Activated gamma-delta T cell treated with Interleukin-2 at 50 U/mL for 16 hours (primary cell): Measurements from ENCODE around the gene COL4A2.

ENCODE experiments used
- DNase-seq: peaks from one replicate; pipeline ENCODE4 v3.0.0-alpha.2; 2020

The COL4A2 gene

GRCh38 chr13:110503037-110503901 lies 196.2 kb downstream of the COL4A2 start:
- no peak for DNase-seq

DNA sequence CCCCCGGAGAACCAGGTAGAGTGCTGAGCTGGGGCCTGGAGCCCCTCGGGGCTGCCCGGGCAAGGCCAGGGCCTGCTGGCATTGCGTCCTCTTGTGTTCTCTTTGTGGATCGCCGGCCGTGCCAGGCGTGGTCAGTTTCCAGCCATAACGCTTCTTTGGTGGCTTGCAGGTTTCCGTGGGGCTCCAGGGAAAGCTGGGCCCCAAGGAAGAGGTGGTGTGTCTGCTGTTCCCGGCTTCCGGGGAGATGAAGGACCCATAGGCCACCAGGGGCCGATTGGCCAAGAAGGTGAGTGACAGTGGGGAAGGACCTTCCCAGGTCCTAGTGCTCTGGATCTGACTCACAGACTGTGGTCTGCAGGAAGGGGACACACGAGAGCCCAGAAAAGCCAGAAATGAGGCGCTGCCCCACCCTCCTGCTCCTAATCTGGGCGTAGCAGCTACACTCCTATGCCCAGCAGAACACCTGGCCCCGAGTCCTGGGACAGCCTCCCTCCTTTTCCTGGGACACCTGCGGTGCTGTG lies 197.0 kb downstream of the COL4A2 start:
- no peak for DNase-seq

DNA sequence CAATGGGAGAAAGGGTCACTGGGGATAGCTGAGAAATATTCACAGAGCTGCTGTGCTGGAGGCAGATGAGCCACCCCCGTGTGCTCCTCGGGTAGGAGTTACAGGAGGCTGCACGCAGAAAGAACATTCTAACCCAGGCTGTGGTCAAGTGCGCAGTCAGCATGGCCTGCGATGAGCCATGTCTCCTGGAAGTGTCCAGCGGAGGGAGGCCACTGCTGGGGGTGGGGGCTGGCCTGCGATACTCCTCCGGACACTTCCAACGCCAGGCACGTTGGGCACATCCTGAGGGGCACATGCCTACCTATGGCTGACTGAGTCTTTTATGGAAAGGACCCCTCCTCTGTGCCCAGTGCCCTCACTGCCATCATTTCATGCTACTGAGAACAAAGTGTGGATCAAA lies 198.5 kb downstream of the COL4A2 start:
- DNase-seq: no peak

DNA sequence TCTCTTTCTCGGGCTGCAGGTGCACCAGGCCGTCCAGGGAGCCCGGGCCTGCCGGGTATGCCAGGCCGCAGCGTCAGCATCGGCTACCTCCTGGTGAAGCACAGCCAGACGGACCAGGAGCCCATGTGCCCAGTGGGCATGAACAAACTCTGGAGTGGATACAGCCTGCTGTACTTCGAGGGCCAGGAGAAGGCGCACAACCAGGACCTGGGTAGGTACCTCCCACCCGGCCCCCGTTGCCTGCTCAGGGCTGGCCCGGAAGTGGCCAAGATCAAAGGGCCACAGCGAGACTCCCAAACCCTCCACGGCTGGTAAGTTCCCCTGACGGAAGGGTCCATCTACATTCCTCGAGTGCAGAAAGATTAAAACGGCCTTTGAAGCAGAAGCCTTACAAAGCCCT lies 199.3 kb downstream of the COL4A2 start:
- no peak for DNase-seq

DNA sequence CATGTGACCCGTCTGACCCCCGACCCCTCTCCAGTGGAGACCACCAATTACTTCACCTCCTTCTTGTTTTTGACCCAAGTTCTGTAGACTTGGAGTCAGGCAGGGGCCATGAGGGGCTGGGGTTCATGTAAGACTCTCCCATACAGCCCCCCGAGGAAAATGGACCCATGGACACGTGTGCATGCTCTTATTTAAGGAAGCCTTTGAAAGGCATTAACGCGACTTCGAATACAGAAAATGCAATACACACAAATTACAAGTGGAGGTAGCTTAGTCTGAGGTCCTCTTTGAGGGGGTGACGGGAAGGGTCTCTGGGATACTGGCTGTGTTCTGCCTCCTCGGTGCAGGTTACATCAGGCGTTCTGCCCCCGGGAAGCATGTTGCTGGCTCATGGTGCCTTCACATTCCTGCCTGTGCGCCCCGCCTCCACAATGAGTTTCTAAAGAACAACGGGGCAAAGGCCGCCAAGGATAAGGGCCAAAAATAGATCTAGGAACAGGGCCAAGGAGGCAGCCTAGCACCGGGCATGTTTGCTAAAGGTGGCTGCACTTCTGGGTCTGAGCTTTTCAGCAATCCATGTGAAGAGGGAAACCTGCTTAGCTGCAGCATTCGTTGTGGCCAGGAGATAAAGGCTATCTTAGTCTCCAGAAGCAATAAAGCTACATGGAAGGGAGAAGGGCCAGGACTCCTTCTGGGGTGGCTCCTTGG lies 199.9 kb downstream of the COL4A2 start:
- DNase-seq: no peak

GRCh38 chr13:110507678-110508381 lies 200.7 kb downstream of the COL4A2 start:
- no peak for DNase-seq

- DNase-seq: no peak
These were observed 202.4 kb downstream of the COL4A2 start for GRCh38 chr13:110509478-110509926.

DNA sequence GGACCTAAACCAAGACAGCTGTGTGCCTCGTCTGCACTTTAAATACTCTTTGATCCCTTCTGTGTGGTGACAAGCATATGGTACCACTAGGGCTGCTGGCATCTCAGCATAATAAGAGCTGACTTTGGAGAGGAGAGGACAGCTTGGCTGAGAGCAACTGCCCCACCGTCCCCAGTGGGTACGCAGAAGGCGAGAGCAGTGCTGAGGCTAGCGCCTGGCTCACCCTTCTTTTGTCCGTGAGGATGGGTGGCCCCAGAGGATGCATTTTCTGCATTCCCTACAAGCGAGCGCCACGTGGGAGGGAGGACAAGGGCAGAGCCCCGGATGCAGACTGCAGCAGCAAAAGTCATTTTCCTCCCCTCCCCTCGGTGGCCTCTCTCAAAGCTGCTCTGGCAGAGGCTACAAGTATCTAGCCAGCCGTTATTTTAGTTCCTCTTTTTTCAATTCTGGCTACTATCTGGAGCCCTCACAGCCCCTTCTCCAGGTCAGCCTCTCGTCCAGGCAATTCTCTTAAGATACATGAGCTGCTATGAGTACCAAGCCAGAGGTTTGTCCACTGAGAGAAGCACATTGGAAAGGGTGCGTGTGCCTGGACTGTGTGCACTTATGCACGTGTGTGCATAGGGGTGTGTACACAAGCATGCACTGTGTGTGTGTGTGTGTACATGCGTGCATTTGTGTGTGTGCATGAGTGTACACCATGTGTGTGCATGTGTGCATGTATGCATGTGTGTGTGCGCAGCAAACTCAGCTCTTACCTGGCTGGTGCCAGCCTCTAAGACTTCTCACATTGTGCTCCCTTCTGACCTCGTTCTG lies 203.1 kb downstream of the COL4A2 start:
- no peak for DNase-seq

DNA sequence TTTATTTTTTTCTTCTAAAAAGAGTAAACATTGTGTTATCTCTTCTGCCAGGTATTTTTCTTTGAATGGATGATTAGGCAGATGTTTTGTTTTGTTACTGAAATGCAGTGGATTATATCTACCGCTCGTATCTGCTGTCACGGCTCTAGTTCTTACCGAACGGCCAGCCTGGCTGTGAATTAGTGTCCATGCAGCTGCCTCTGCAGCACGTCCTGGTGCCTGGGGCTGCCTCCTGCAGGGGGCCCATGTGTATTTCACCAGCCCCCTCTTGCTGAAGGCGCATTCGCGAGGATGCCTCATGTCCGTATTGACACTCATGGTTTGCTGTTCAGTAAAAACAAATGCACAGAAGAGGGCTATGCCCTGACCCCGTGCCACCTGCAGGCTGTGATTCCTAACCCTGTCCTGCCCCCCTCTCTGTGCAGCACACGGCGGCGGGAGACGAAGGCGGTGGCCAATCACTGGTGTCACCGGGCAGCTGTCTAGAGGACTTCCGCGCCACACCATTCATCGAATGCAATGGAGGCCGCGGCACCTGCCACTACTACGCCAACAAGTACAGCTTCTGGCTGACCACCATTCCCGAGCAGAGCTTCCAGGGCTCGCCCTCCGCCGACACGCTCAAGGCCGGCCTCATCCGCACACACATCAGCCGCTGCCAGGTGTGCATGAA lies 204.6 kb downstream of the COL4A2 start:
- no peak for DNase-seq

DNA sequence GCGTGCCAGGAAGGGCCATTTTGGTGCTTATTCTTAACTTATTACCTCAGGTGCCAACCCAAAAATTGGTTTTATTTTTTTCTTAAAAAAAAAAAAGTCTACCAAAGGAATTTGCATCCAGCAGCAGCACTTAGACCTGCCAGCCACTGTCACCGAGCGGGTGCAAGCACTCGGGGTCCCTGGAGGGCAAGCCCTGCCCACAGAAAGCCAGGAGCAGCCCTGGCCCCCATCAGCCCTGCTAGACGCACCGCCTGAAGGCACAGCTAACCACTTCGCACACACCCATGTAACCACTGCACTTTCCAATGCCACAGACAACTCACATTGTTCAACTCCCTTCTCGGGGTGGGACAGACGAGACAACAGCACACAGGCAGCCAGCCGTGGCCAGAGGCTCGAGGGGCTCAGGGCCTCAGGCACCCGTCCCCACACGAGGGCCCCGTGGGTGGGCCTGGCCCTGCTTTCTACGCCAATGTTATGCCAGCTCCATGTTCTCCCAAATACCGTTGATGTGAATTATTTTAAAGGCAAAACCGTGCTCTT lies 205.2 kb downstream of the COL4A2 start:
- no peak for DNase-seq

DNA sequence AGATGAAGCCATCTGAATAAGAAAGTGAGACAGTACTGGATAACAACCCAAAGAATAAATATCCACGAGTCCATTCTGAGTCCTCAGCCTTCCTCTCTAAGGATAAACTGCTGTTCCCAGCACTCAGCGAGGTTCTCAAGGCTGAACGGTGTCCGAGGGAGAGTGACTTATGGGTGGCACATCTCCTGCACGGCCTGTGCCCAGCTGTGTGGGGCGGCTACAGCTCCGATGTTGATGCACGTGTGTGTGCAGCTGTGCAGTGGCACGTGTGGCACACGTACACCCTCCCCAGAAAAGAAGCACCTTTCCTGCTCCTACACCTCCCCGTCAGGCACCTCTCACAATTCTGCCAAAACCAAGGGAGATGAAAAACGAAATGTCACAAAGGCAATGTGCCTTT lies 209.4 kb downstream of the COL4A2 start:
- no peak for DNase-seq

DNA sequence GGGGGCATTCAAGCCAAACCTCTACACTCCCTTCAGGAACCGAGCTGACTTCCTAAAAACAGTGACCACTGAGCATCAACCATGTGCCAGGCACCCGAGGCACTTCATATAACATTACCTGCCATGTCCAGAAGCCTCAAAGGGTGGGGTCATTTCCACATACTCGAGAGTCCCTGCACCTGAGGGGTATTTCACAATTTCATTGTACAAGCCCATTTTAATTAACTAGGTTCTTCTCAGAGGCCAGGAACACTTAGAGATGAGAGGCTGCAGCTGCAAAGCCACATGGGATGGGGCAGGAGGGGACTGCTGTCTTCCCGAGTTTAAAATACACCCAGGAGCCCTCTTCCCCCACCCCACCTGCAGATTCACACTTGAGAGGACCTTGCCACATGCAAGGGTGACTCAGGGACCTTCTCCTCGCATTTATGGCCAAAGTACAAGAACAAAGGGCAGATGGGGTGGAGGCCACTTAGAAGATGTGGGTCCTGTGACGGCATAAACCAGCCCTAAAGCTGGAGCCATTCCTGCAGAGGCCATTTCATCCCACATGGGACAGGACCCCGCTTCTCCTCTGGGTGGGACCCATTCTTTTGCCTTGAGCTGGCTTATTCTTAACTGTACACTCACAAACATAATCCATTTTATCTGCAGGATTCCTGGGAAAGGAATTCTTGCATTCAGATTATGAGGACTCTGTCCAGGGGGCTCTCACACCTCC lies 210.6 kb downstream of the COL4A2 start:
- DNase-seq: no peak

GRCh38 chr13:110518226-110518525 lies 211.1 kb downstream of the COL4A2 start:
- no peak for DNase-seq

DNA sequence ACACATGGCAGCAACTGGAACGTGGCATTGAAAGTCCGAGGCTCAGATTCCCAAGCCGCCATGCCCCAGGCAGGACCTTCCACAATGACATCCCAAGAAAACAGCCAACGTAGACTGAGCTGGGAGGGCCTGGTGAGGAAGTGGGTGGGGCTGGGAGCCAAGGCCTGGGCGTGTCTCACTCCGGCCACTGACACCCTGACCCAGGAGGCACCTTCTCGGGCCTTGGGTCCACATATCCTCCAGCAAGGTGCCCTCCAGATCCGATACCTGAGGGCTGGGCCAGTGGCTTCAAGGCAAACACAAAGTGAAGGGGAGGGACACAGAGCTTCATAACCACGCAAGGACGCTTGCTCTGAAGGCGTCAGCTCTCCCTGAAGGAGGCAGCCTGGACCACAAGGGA lies 211.5 kb downstream of the COL4A2 start:
- DNase-seq: no peak

DNA sequence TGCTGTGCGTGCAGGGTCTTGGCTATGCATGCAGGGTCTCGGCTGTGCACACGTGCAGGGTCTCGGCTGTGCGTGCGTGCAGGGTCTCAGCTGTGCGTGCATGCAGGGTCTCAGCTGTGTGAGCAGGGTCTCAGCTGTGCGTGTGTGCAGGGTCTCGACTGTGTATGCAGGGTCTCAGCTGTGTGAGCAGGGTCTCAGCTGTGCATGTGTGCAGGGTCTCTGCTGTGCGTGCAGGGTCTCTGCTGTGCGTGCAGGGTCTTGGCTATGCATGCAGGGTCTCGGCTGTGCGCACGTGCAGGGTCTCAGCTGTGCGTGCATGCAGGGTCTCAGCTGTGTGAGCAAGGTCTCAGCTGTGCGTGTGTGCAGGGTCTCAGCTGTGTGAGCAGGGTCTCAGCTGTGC lies 212.0 kb downstream of the COL4A2 start:
- DNase-seq: no peak

DNA sequence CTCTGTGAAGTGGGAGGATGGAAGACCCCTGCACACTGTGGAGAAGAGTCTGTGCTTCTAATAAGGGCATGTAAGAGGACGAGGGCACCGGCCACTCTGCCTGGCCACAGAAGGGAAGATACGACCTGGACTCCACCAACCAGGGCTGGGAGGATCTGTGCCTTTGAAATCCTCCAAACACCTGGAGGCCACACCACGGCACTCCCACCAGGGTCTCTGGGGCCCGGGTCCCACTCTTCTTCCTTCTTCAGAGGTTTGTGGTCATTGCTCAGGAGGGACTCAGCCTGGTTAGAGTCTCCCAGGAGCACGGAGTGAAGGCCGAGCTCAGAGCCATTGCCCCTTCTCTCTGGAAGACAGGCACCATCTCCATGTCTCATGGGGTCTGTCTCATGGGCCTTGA lies 212.4 kb downstream of the COL4A2 start:
- no peak for DNase-seq

DNA sequence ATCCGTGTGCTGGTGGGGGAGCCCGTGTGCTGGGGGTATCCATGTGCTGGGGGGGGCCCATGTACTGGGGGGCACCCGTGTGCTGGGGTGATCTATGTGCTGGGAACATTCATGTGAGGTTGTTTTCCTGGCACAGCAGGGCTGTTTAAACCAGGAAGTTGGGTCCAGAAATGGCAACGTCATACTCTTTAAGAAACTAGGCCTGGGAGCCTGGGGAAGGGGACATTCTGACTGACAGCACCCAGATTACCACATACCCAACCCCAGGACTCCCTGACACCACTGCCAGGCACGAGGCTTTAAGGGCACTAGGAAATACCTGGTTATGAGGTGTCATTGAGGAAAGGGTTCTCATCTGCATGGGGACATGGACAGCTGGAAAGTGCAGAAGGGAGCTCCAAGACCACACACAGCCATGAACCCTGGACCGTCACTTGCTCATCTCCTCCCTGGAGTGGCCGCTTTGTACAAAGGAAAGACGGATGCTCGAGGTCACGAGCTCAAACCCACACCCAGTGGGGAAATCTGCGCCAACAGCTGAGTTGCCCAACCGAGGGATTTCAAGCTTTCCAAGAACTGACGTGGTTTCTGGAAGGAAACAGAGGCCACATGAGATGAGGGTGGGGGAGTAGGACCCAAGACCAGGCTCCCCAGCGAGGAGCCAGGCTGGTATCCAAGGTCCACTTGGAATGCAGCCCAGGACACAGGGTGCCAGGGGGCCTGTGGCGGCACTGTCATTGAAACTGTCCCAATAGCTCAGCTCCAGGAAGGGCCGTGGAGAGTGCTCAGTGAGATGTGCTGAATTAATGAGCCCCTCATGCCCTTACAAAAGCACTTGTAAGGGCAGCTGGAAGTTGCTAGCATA lies 213.6 kb downstream of the COL4A2 start:
- DNase-seq: no peak

GRCh38 chr13:110521296-110521680 lies 214.2 kb downstream of the COL4A2 start:
- DNase-seq: no peak

DNA sequence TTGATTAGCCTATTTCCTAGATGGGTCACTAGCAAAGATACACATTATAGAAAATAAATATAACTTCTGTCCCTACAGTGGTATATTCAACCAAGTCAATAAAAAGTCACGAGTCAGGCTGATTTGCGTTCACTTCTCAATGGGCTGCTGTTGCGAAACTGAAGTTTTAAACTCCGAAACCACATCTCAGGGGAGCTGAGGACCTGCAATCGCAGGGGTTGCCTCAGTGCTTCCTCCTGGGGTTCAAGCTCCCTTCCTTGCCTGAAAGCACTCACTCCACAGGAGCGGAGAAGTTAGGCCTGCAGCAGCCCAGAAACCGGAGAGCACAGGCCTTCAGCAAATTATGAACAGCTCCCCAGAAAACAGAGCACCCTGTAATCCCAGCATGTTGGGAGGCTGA lies 214.9 kb downstream of the COL4A2 start:
- no peak for DNase-seq

DNA sequence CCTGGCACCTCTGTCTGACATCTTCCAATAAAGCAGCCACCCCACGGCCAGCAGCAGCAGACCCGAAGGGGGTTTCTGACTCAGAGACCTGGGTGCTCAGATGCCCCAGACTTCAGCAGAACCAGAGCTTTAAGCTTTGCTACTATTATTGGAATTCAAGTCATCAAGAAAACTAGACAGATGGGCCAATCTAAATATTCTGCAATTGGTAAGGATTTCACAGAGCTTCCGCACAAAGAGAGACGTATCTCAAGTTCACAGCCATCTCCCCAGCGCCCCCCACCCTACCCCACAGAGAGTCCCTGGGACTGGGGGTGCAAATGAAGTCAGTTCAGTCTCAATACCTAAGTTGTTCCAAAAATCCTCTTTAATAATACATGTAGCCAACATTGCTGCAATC lies 215.6 kb downstream of the COL4A2 start:
- DNase-seq: no peak
